ENCODE measurements around the gene PPP2R3B.
A peak's percentile ranks its signal among the peaks of the same experiment; 100 is the strongest.

PPP2R3B gene

DNA sequence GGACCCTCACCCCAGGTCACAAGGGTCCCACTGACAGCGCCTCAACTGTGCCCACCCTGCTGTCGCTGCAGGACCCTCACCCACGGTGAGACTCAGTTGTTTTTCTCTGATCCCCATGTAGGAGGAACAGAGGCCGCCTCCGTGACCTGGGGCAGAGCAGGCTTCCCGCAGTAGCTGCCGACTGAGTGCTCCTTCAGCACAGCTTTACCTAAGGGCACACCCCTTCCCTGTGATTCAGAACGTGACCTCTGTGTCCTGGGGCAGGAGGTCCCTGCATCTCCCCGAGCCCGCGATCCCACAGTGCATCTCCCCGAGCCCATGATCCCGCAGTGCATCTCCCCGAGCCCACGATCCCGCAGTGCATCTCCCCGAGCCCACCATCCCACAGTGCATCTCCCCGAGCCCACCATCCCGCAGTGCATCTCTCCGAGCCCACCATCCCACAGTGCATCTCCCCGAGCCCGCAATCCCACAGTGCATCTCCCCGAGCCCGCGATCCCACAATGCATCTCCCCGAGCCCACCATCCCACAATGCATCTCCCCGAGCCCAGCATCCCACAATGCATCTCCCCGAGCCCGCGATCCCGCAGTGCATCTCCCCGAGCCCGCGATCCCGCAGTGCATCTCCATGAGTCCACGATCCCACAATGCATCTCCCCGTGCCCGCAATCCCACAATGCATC is 23.6 kb downstream of the PPP2R3B start:
- Histone ChIP-seq H2BK12ac (ENCODE audit: low read length) (no peak overlapping the region), H4K8ac (ENCODE audit: low read depth, low read length) (peak overlapping the region; percentile 43), H3K9me3 (replicated peaks in 1 of 2; ENCODE audit: control insufficient read depth in 2 of 2, insufficient read depth in 1 of 2, low read depth in 1 of 2, low read length in 2 of 2) (peaks cover 30 to 51% of the 10 kb centered on the region in 2 donors), H3K23ac (ENCODE audit: low read depth, low read length, poor library complexity) (peak overlapping the region; percentile 91), H3K79me1 (ENCODE audit: low read depth, low read length) (peaks cover 37% of the 10 kb centered on the region), H2AFZ (ENCODE audit: low read length) (no peak overlapping the region), H3K4ac (ENCODE audit: low read length) (no peak overlapping the region), H3K4me3 (ENCODE audit: low read length in 2 of 2) (no peak overlapping the region), H3K4me1 (ENCODE audit: control insufficient read depth in 2 of 2, insufficient read depth in 1 of 2, low read depth in 1 of 2, low read length in 2 of 2) (no peaks in the 10 kb centered on the region), H3K18ac (ENCODE audit: low read length) (peak overlapping the region; percentile 13), H3K4me2 (ENCODE audit: insufficient read depth, low read length, poor library complexity, severe bottlenecking) (no peak overlapping the region), H2AK5ac (ENCODE audit: low read depth, low read length) (peak overlapping the region; percentile 46), H4K91ac (ENCODE audit: low read depth, low read length, poor library complexity) (no peak overlapping the region), H2BK120ac (ENCODE audit: low read depth, low read length) (no peak overlapping the region), H2BK5ac (ENCODE audit: low read length) (no peak overlapping the region), H2BK15ac (ENCODE audit: low read length) (no peak overlapping the region), H3K36me3 (replicated peaks in 1 of 2; ENCODE audit: control insufficient read depth in 2 of 2, insufficient read depth in 2 of 2, low read length in 2 of 2) (peaks cover 28 to 50% of the 10 kb centered on the region in 2 donors), H3K27me3 (ENCODE audit: control insufficient read depth in 3 of 3, insufficient read depth in 3 of 3, low read depth in 1 of 3, low read length in 3 of 3) (no peaks in the 10 kb centered on the region), H3K9ac (ENCODE audit: low read depth, low read length, poor library complexity) (peak overlapping the region; percentile 77), H3K27ac (replicated peaks; ENCODE audit: low read length) (no peak overlapping the region), H3K14ac (ENCODE audit: low read length) (peak overlapping the region; percentile 56)
- WGBS, 2 donors (ENCODE audit: extremely low coverage in 2 of 2, insufficient read length in 2 of 2, insufficient replicate concordance in 1 of 2) = no CpG with 5 or more reads among the region's 38 CpGs
- no peak for DNase-seq (ENCODE audit: low spot score)

DNA sequence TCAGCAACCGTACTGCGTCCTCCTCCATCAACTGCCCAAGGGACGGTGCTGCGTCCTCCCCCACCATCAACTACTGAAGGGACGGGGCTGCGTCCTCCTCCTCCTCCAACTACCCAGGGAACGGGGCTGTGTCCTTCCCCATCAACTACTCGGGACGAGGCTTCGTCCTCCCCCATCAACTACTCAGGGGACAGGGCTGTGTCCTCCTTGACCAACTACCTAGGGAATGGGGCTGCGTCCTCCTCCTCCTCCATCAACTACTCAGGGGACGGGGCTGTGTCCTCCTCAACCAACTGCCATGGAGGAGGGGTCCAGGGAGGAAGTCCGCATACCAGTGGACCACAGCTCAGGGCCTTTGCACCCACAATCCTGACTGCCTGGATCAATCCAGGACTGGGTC is 24.4 kb downstream of the PPP2R3B start:
- Histone ChIP-seq H3K79me1 (ENCODE audit: low read depth, low read length) (peaks cover 36% of the 10 kb centered on the region), H2BK12ac (ENCODE audit: low read length) (no peak overlapping the region), H3K4me3 (ENCODE audit: low read length in 2 of 2) (no peak overlapping the region), H3K4me2 (ENCODE audit: insufficient read depth, low read length, poor library complexity, severe bottlenecking) (no peak overlapping the region), H3K9me3 (replicated peaks in 1 of 2; ENCODE audit: control insufficient read depth in 2 of 2, insufficient read depth in 1 of 2, low read depth in 1 of 2, low read length in 2 of 2) (peaks cover 30 to 51% of the 10 kb centered on the region in 2 donors), H3K4ac (ENCODE audit: low read length) (no peak overlapping the region), H3K23ac (ENCODE audit: low read depth, low read length, poor library complexity) (peak overlapping the region; percentile 65), H2BK120ac (ENCODE audit: low read depth, low read length) (no peak overlapping the region), H3K36me3 (replicated peaks in 1 of 2; ENCODE audit: control insufficient read depth in 2 of 2, insufficient read depth in 2 of 2, low read length in 2 of 2) (peaks cover 30 to 54% of the 10 kb centered on the region in 2 donors), H2BK15ac (ENCODE audit: low read length) (no peak overlapping the region), H3K27me3 (ENCODE audit: control insufficient read depth in 3 of 3, insufficient read depth in 3 of 3, low read depth in 1 of 3, low read length in 3 of 3) (no peaks in the 10 kb centered on the region), H3K27ac (replicated peaks; ENCODE audit: low read length) (no peak overlapping the region), H2AK5ac (ENCODE audit: low read depth, low read length) (no peak overlapping the region), H3K4me1 (ENCODE audit: control insufficient read depth in 2 of 2, insufficient read depth in 1 of 2, low read depth in 1 of 2, low read length in 2 of 2) (no peaks in the 10 kb centered on the region), H4K8ac (ENCODE audit: low read depth, low read length) (no peak overlapping the region), H2AFZ (ENCODE audit: low read length) (no peak overlapping the region), H3K18ac (ENCODE audit: low read length) (no peak overlapping the region), H2BK5ac (ENCODE audit: low read length) (no peak overlapping the region), H3K9ac (ENCODE audit: low read depth, low read length, poor library complexity) (no peak overlapping the region), H3K14ac (ENCODE audit: low read length) (peak overlapping the region; percentile 38), H4K91ac (ENCODE audit: low read depth, low read length, poor library complexity) (no peak overlapping the region)
- no peak for DNase-seq (ENCODE audit: low spot score)
- WGBS, 2 donors (ENCODE audit: extremely low coverage in 2 of 2, insufficient read length in 2 of 2, insufficient replicate concordance in 1 of 2) = no CpG with 5 or more reads among the region's 13 CpGs

DNA sequence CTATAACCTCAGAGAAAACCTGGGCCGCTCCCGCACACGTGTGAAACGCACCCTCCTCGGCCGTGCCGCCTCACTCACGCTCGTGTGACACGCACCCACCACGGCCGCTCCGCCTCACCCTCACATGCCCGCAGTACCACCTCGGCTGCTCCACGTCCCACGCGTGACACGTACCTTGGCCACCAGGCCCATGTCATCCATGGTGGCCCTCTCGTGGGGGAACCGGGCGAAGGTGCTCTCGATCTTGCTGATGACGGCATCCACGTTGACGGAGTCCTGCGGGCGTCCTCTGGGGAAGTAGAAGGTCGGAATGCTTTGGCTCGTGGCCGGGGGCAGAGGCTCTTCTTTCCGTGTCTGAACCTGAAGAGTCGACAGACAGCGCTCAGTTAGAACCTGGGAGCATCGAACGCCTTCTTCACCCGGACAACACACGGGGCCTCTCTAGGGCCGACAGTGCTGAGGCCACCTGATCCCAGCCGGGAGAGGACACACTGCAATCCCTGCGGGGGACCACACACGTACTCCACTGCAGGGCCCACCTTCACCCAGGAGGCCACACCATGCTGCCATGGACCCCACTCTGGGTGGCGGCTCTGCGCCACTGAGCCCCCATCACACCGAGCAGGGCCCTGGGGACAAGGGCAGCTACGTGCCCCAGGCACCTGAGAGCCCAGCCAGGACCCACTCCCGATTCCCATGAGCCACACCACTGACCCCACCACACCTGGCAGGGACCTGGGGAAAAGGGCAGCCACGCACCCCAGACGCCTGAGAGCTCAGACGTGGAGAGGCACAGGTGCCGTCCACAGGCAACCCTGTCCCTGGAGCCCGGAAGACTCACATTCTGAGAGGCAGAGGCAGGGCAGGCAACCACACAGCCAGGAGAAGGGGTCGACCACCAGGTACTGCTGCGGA is 25.2 kb downstream of the PPP2R3B start:
- no peak overlapping the region for H2AK5ac ChIP-seq (ENCODE audit: low read depth, low read length)
- H3K9ac ChIP-seq (ENCODE audit: low read depth, low read length, poor library complexity) = peak overlapping the region; percentile 60
- no peak overlapping the region for H2BK12ac ChIP-seq (ENCODE audit: low read length)
- no peak overlapping the region for H3K4me2 ChIP-seq (ENCODE audit: insufficient read depth, low read length, poor library complexity, severe bottlenecking)
- DNase-seq (ENCODE audit: low spot score) = no peak
- H3K4me3 ChIP-seq (ENCODE audit: low read length in 2 of 2) = no peak overlapping the region
- H3K36me3 ChIP-seq (replicated peaks in 1 of 2; ENCODE audit: control insufficient read depth in 2 of 2, insufficient read depth in 2 of 2, low read length in 2 of 2) = peaks cover 32 to 61% of the 10 kb centered on the region in 2 donors
- peak overlapping the region; percentile 80 for H3K18ac ChIP-seq (ENCODE audit: low read length)
- no peak overlapping the region for H2BK5ac ChIP-seq (ENCODE audit: low read length)
- no peak overlapping the region for H2BK15ac ChIP-seq (ENCODE audit: low read length)
- no peak overlapping the region for H3K4ac ChIP-seq (ENCODE audit: low read length)
- peaks cover 40% of the 10 kb centered on the region for H3K79me1 ChIP-seq (ENCODE audit: low read depth, low read length)
- H3K9me3 ChIP-seq (replicated peaks in 1 of 2; ENCODE audit: control insufficient read depth in 2 of 2, insufficient read depth in 1 of 2, low read depth in 1 of 2, low read length in 2 of 2) = peaks cover 30 to 51% of the 10 kb centered on the region in 2 donors
- no peaks in the 10 kb centered on the region for H3K4me1 ChIP-seq (ENCODE audit: control insufficient read depth in 2 of 2, insufficient read depth in 1 of 2, low read depth in 1 of 2, low read length in 2 of 2)
- peak overlapping the region; percentile 82 for H4K8ac ChIP-seq (ENCODE audit: low read depth, low read length)
- no peak overlapping the region for H3K23ac ChIP-seq (ENCODE audit: low read depth, low read length, poor library complexity)
- WGBS, 2 donors (ENCODE audit: extremely low coverage in 2 of 2, insufficient read length in 2 of 2, insufficient replicate concordance in 1 of 2) = no CpG with 5 or more reads among the region's 54 CpGs
- H2BK120ac ChIP-seq (ENCODE audit: low read depth, low read length) = no peak overlapping the region
- H3K14ac ChIP-seq (ENCODE audit: low read length) = peak overlapping the region; percentile 38
- no peak overlapping the region for H4K91ac ChIP-seq (ENCODE audit: low read depth, low read length, poor library complexity)
- no peaks in the 10 kb centered on the region for H3K27me3 ChIP-seq (ENCODE audit: control insufficient read depth in 3 of 3, insufficient read depth in 3 of 3, low read depth in 1 of 3, low read length in 3 of 3)
- no peak overlapping the region for H3K27ac ChIP-seq (replicated peaks; ENCODE audit: low read length)
- H2AFZ ChIP-seq (ENCODE audit: low read length) = no peak overlapping the region

All from neuronal stem cell (in vitro differentiated cells).